Activated CD4-positive, CD25-positive, alpha-beta regulatory T cell (primary cell): Measurements from ENCODE around the gene KCNG2.

Source experiments
- DNase-seq, 4 experiments: peaks; one replicate each; lab custom pipeline; 2025; lab: John Stamatoyannopoulos, UW

The KCNG2 gene

DNA sequence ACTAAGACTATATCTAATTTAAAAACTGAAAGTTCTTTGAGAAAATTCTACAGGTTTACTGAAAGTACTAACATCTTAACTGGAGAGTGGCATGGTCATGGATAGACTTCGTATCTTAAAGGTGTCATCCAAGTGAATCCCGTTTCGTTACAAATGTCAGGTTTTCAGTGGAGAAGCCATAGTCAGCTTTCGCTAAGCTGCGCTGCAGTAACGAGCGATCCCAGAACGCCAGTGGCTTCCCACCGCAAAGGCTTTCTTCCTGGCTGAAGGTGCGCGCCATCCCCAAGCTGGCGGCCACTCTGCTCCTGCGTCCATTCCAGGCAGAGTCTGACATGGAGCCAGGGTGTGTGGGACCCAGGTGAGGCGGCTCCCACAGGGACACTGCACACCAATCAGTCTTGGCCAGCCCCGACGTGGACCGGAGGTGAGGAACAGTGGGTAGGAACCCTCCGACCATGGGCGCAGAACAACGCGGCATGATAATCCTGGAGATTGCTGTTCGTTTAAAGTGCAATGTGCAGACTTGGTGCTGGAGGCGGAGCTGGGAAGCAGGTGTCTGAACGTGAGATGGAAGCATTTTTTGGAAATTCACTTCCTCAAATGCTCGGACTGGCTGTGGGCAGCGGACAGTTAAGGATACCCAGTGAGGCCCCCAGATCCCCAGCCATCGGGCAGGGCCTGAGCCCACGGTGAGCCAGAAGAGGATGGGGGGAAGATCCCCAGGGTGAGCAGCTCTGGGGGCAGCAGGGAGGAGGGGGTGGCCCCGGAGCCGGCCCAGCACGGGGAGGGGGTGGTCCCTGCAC is 27.8 kb upstream of the KCNG2 start:
- DNase-seq = no peak

- no peak for DNase-seq
Measured at GRCh38 chr18:79770501-79770815, 27.3 kb upstream of the KCNG2 start.

DNA sequence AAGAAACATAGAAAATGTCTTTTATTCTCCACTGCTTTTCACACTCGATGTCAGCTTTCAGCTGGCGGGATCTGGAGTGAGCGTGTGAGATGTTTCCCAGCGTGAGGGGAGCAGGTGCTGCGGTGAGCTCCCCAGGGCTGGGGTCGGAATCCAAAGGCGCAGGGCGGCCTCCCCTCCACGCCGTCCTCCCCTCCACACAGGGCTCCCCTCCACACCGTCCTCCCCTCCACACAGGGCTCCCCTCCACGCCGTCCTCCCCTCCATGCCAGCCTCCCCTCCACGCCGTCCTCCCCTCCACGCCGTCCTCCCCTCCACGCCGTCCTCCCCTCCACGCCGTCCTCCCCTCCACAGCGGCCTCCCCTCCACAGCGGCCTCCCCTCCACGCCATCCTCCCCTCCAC is 26.9 kb upstream of the KCNG2 start:
- no peak for DNase-seq

DNA sequence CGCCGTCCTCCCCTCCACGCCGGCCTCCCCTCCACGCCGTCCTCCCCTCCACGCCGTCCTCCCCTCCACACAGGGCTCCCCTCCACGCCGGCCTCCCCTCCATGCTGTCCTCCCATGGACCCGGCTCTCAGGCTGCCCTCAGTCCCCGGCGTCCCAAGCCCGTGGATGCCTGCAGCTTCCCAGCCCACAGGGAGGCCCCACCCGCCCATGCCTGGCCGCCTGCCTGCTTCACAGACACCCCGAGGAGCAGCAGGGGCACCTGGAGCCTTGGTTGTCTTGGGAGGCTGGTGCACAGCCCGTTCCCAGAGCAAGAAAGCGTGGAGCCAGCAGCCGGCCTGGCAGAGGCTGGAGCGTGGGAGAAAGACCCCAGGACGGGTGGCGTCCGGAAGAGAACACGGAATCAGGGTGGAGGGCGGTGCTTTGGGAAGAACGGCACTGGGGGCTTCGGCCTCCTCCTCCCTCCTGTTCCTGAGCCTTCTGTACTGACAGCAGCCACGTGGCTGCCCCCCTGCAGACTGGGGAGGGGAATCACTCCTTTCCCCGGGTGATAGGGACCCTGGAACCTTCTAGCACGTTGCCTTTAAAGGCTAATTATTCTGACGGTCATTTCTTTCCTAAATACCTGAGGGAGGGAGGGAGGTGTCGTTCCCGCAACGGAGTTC is 26.2 kb upstream of the KCNG2 start:
- no peak for DNase-seq

GRCh38 chr18:79772108-79772864 is 25.5 kb upstream of the KCNG2 start:
- no peak for DNase-seq

DNA sequence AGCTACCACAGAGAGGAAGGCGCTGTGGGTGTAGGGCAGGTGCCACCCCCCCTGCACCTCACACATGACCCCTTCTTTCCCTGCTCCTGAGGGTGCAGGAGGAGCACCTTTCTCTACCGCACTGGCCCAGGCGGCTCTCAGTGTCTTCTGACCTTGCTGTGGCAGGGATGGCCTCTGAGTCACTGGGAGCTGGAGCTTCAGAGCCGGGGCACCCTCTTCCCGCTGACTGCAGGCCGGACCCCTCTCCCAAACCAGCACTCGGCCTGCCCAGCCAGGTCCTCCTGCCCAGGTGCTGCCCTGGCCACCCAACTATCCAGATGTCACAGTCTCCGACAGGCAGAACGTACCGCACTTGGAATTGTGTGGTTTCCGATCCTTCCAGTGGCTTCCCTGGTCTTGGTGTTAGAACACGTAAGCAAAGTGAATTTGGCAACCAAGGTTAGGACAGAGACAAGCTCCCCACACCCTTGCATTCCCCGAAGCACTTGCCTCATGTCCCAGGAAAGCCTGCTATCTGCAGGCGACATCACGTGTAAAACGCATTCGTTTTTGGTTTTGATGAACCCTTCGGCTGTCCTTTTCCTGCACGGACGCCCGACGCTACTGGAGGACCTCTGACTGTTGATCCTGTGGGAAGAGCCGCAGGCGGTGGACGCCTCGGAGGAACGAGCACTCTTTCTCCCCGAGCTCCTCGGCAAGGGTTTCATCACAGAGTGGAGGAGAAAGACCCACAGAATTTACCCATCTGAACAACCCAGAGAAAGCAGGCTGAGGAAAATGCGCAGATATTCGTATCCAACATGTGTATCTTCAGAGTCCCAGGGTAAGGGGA is 24.7 kb upstream of the KCNG2 start:
- DNase-seq = no peak

DNA sequence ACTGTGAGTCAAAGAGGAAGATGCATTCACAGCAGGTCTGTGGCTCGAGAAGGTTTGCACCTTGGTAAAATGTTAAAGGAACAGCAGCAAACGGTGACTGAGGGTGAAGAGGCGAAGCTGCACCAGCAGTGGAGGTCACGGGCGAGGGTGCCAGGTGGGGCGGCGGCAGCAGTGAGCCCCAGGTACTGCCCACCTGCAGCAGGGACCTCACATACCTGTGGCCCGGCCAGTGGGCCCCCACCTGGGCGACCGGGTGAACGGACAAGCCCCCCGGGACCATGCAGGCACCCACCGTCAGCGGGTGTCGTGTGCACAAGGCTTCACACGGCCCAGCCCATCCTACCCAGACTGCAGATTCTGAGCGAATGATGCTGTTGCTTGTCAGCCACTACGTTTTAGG is 23.6 kb upstream of the KCNG2 start:
- DNase-seq = no peak

GRCh38 chr18:79775441-79776221 is 22.1 kb upstream of the KCNG2 start:
- DNase-seq = no peak

- DNase-seq = no peak
Measured at GRCh38 chr18:79776674-79777073, 21.1 kb upstream of the KCNG2 start.

DNA sequence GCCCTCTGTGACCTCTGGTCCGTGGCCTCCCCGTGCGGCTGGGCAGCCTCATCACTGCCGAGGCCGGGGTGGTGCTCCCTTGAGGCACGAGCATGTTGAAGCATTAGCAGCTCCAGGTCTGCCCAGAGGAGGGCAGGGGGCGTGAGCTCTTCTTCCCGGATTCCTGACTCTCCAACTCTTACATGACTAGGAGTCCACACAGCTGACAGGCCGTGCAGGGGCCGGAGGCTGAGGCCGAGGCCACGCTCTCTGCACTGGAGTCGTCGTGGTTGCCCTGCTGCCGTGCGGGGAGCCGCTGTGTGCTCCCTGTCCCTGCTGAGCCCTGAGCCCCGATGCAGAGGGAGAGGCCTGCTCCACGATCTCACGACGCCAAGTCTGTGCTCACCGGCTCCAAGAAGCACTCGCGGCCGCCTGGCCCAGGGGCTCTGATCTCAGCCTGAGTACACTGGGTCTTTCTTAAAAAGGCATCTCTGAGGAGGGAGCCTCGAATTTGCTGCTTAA is 19.4 kb upstream of the KCNG2 start:
- DNase-seq = no peak

DNA sequence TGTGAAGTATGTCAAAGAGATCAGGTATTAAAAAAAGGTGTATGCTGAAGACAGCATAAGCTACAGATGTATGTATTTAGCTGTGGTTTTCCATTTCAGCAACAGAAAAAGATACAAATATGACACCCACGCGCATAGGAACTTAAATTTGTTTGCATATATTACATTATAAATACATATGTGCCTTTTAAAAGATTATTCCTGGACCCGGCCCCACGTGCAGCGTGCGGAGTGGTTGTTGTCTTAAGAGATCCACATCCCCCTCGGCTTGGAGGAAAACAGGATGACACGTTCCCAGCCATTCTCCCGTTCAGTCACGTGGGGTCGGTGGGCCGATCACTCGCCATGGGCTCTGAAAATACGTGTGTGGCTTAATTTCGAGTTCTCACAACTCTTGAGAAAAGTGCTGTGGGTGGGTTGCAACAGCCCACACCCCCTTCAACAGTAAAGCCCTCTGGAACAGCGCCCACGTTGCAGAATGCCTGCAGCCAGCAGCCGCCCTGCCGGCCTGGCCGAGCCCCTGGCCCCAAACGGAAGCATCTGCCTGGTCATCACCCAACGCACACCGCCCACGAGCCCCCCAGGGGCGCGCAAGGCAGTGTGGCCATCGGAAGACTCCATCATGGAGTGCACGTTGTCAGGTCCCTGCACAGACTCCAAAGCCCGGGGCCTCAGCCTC is 18.6 kb upstream of the KCNG2 start:
- DNase-seq = no peak

GRCh38 chr18:79779700-79780190 is 18.0 kb upstream of the KCNG2 start:
- DNase-seq = no peak

- no peak for DNase-seq
Measured at GRCh38 chr18:79780547-79780946, 17.2 kb upstream of the KCNG2 start.

GRCh38 chr18:79781331-79781941 is 16.3 kb upstream of the KCNG2 start:
- DNase-seq = no peak

- DNase-seq = no peak
Measured at GRCh38 chr18:79782566-79783308, 15.0 kb upstream of the KCNG2 start.

DNA sequence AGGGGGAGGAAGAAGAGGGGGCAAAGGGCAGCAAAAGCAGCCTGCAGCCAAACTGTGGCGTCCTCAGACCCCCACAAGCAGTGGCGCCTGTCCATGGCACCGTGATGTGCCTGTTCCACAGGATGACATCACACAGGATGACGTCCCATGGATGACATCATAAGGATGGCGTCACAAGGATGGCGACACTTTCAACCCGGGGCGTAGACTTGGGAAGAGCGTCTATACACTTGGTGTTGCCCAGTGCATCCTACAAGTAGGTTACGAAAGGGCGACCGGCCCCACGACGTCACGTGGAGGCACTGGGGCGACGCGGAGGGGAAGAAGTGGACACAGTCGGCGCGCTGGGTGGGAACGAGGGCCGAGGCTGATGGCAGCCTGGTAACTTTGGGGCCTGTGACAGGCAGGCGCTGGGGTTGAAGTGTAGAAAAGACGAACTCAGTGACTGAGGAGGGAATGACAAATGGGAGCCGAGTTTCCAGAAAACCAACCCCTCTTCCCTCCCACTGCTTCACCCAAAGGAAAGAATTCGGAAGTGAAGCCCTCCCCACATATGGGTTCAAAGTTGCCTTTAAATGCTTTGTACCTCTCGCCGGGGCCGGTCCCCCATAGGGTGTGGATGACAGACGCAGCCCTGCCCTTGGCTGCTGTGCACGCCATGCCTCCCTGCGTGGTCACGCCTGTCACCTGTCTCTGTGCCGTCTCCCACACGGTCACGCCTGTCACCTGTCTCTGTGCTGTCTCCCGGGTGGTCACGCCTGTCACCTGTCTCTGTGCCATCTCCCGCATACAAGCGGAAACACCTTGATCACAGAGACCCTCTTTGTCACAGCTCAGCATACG is 13.4 kb upstream of the KCNG2 start:
- no peak for DNase-seq

GRCh38 chr18:79784965-79785770 is 12.6 kb upstream of the KCNG2 start:
- no peak for DNase-seq

DNA sequence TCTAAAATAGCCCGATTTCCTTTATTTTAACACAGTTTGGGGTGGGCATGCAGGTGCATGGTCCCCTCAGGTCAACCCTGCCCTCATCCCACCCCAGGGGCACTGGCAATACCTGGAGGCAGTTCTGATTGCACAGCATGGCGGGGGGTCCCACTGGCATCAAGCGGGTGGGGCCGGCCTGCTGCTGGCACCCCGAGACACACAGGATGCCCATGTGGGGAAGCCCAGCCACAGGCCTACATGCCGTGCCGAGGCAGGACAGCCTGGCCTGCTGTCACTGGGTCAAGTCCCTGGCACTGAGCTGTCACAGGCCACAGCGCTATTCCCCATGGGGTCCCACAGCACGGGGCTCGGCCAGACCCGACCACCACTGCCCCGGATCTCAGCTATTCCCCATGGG is 11.9 kb upstream of the KCNG2 start:
- no peak for DNase-seq
